Mammary epithelial cell (primary cell): ENCODE data around the gene AIM2.

Source experiments
- CTCF ChIP-seq, 2 donors: IDR thresholded peaks in 1 of 2; conservative IDR thresholded peaks in 1 of 2; 2 replicates each; pipeline ENCODE4 v1.5.1; 2011 to 2012; ENCODE audit warnings: inconsistent platforms in 2 of 2, low read length in 2 of 2, mild to moderate bottlenecking in 2 of 2, control low read depth in 1 of 2, low read depth in 1 of 2; ENCODE audit not compliant: insufficient read depth in 1 of 2; ENCODE audit errors: extremely low read depth in 1 of 2
- EZH2 ChIP-seq: IDR thresholded peaks from 2 replicates; pipeline ENCODE4 v1.6.1; 2012; ENCODE audit warnings: low read length, inconsistent platforms, borderline replicate concordance

- TF ChIP-seq CTCF (conservative IDR thresholded peaks at IDR 0.05 in 1 of 2, IDR thresholded peaks at IDR 0.05 in 1 of 2; ENCODE audit: extremely low read depth in 1 of 2, insufficient read depth in 1 of 2, low read depth in 1 of 2, low read length in 2 of 2) (no peak), EZH2 (no peak)
Observed at GRCh38 chr1:159083013-159083412, 6.4 kb upstream of the AIM2 start.
